Gastrocnemius medialis (tissue), 4 donors: ENCODE data around the gene B3GNT3.

Experiments
- CTCF ChIP-seq, 5 experiments: fragments of 450-650 bp in 3 of 5; fragments of 200-600 bp in 2 of 5; sonication (generic) in 2 of 5; IDR thresholded peaks in 4 of 5; conservative IDR thresholded peaks in 1 of 5; 1 replicate in 4 of 5; 2 replicates in 1 of 5; pipeline ENCODE4 v1.5.1; 2016 to 2019; ENCODE audit warnings: antibody characterized with exemption in 5 of 5, mild to moderate bottlenecking in 3 of 5, moderate library complexity in 3 of 5
- POLR2A ChIP-seq, 2 donors: fragments of 450-650 bp; IDR thresholded peaks; one replicate each; pipeline ENCODE4 v1.6.1; 2017; ENCODE audit warnings: antibody characterized with exemption in 2 of 2, mild to moderate bottlenecking in 2 of 2, moderate library complexity in 2 of 2

GRCh38 chr19:17751912-17752273 lies 43.0 kb upstream of the B3GNT3 start:
- TF ChIP-seq CTCF (IDR thresholded peaks at IDR 0.05 in 4 of 5, conservative IDR thresholded peaks at IDR 0.05 in 1 of 5): no peak
- TF ChIP-seq POLR2A (IDR thresholded peaks at IDR 0.05): no peak
